Activated CD8-positive, alpha-beta memory T cell treated with anti-CD3 and anti-CD28 coated beads, Interleukin-2, amount 10 ng/mL, durations not matched to agents 7 days and 5 days (primary cell): ENCODE measurements around the gene VSTM2L. TPM values are rescaled to one million over a fixed set of nuclear protein-coding genes. Genes with fewer than 3 reads are reported as not detected.

ENCODE experiments used
- ATAC-seq: fragments of 150-1000 bp; cut with Tn5 transposase; one replicate; pipeline ENCODE4 v1.10.0; 2021; ENCODE audit warnings: moderate library complexity
- CTCF ChIA-PET: fragments of 350-600 bp; sonication (Branson Sonifier 250); formaldehyde crosslinking; loops from one replicate; lab custom pipeline; 2021; ENCODE audit warnings: antibody characterized with exemption; lab: Charles Lee
- DNase-seq: peaks from one replicate; pipeline ENCODE4 v3.0.0-alpha.2; 2020
- H3K27ac Mint-ChIP-seq: one replicate; pipeline ENCODE4 v1.8.0; 2021; ENCODE audit warnings: mild to moderate bottlenecking, mixed read lengths
- H3K27me3 Mint-ChIP-seq: one replicate; pipeline ENCODE4 v1.8.0; 2021; ENCODE audit warnings: mixed read lengths
- H3K36me3 Mint-ChIP-seq: one replicate; pipeline ENCODE4 v1.8.0; 2021; ENCODE audit warnings: mild to moderate bottlenecking, mixed read lengths
- H3K4me1 Mint-ChIP-seq: one replicate; pipeline ENCODE4 v1.8.0; 2021; ENCODE audit warnings: mixed read lengths
- H3K4me3 Mint-ChIP-seq: one replicate; pipeline ENCODE4 v1.8.0; 2021; ENCODE audit warnings: mild to moderate bottlenecking, moderate library complexity, mixed read lengths
- H3K9me3 Mint-ChIP-seq: one replicate; pipeline ENCODE4 v1.8.0; 2022; ENCODE audit warnings: low read depth, mixed read lengths
- total RNA-seq, 2 experiments: library from RNA; stranded (reverse); gene quantifications; one replicate each; pipeline ENCODE4 v1.2.3, GENCODE V29; 2021

Gene VSTM2L
- total RNA-seq, 2 experiments from 2014 or later, result 0.35 TPM; not detected in 1

GRCh38 chr20:37986044-37986858, 83.3 kb downstream of the VSTM2L start:
- no peak overlapping the region for H3K27ac Mint-ChIP-seq

GRCh38 chr20:37986873-37987601, 84.1 kb downstream of the VSTM2L start:
- DNase-seq (no peak), ATAC-seq (no peak)
- Mint-ChIP-seq H3K4me3 (no peak overlapping the region), H3K9me3 (no peaks in the 10 kb centered on the region), H3K27ac (no peak overlapping the region), H3K36me3 (peaks cover 24% of the 10 kb centered on the region), H3K4me1 (peaks cover 31% of the 10 kb centered on the region), H3K27me3 (no peaks in the 10 kb centered on the region)
- CTCF ChIA-PET, result no interaction called here

More at GRCh38 chr20:37986044-37986858, 83.3 kb downstream of the VSTM2L start:
- no peak overlapping the region for H3K4me3 Mint-ChIP-seq
- H3K36me3 Mint-ChIP-seq, result peaks cover 27% of the 10 kb centered on the region
- ATAC-seq (no peak), DNase-seq (no peak)
- H3K9me3 Mint-ChIP-seq, result no peaks in the 10 kb centered on the region
- H3K4me1 Mint-ChIP-seq, result peaks cover 24% of the 10 kb centered on the region
- no peaks in the 10 kb centered on the region for H3K27me3 Mint-ChIP-seq
- CTCF ChIA-PET, result no interaction called here

- Mint-ChIP-seq H3K27me3 (no peaks in the 10 kb centered on the region), H3K9me3 (no peaks in the 10 kb centered on the region), H3K36me3 (peaks cover 22% of the 10 kb centered on the region), H3K4me1 (peaks cover 35% of the 10 kb centered on the region), H3K27ac (no peak overlapping the region), H3K4me3 (no peak overlapping the region)
- ATAC-seq (no peak), DNase-seq (no peak)
- CTCF ChIA-PET, result interaction anchor here (1.0 kb wide), 1 partner anchor 85 kb away, joined by 4 read pairs; no protein-coding TSS in a partner anchor
These were observed 84.8 kb downstream of the VSTM2L start for GRCh38 chr20:37987602-37988290.

- DNase-seq (no peak), ATAC-seq (no peak)
- H3K4me1 Mint-ChIP-seq, result peaks cover 37% of the 10 kb centered on the region
- no peaks in the 10 kb centered on the region for H3K27me3 Mint-ChIP-seq
- H3K27ac Mint-ChIP-seq, result peak overlapping the region; percentile 7
- peaks cover 21% of the 10 kb centered on the region for H3K36me3 Mint-ChIP-seq
- H3K9me3 Mint-ChIP-seq, result no peaks in the 10 kb centered on the region
- CTCF ChIA-PET, result interaction anchor here (1.0 kb wide), 1 partner anchor 86 kb away, joined by 4 read pairs; no protein-coding TSS in a partner anchor
- no peak overlapping the region for H3K4me3 Mint-ChIP-seq
These were observed 85.5 kb downstream of the VSTM2L start for GRCh38 chr20:37988306-37988954.

- no peak for ATAC-seq
- H3K4me1 Mint-ChIP-seq, result peaks cover 37% of the 10 kb centered on the region
- DNase-seq, result no peak
- H3K9me3 Mint-ChIP-seq, result no peaks in the 10 kb centered on the region
- peaks cover 24% of the 10 kb centered on the region for H3K36me3 Mint-ChIP-seq
- no peaks in the 10 kb centered on the region for H3K27me3 Mint-ChIP-seq
- CTCF ChIA-PET, result interaction anchor here (0.6 kb wide), 1 partner anchor 66 kb away, joined by 3 read pairs; no protein-coding TSS in a partner anchor
- no peak overlapping the region for H3K4me3 Mint-ChIP-seq
- H3K27ac Mint-ChIP-seq, result peak overlapping the region; percentile 87
These were observed 86.8 kb downstream of the VSTM2L start for GRCh38 chr20:37989601-37990295.

GRCh38 chr20:37990571-37991151, 87.7 kb downstream of the VSTM2L start:
- CTCF ChIA-PET, result interaction anchor here (1.1 to 5.6 kb wide), 3 partner anchors 88 to 426 kb away, joined by 6 to 37 read pairs (median 8); no protein-coding TSS in a partner anchor
- Mint-ChIP-seq H3K27me3 (no peaks in the 10 kb centered on the region), H3K4me3 (peak overlapping the region; percentile 18), H3K4me1 (peaks cover 37% of the 10 kb centered on the region), H3K36me3 (peaks cover 28% of the 10 kb centered on the region), H3K27ac (peak overlapping the region; percentile 87), H3K9me3 (no peaks in the 10 kb centered on the region)
- DNase-seq, result peak; percentile 96
- ATAC-seq, result peak; percentile 89

- no peak for DNase-seq
- H3K36me3 Mint-ChIP-seq, result peaks cover 32% of the 10 kb centered on the region
- no peak for ATAC-seq
- no peaks in the 10 kb centered on the region for H3K9me3 Mint-ChIP-seq
- H3K27ac Mint-ChIP-seq, result peak overlapping the region; percentile 87
- no peak overlapping the region for H3K4me3 Mint-ChIP-seq
- peaks cover 37% of the 10 kb centered on the region for H3K4me1 Mint-ChIP-seq
- H3K27me3 Mint-ChIP-seq, result no peaks in the 10 kb centered on the region
- CTCF ChIA-PET, result interaction anchor here (0.7 to 5.6 kb wide), 5 partner anchors 8 to 427 kb away, joined by 3 to 37 read pairs (median 8); no protein-coding TSS in a partner anchor
These were observed 88.4 kb downstream of the VSTM2L start for GRCh38 chr20:37991157-37991866.

- peaks cover 33% of the 10 kb centered on the region for H3K36me3 Mint-ChIP-seq
- H3K27me3 Mint-ChIP-seq, result no peaks in the 10 kb centered on the region
- no peaks in the 10 kb centered on the region for H3K9me3 Mint-ChIP-seq
- H3K4me1 Mint-ChIP-seq, result peaks cover 37% of the 10 kb centered on the region
- H3K27ac Mint-ChIP-seq, result peak overlapping the region; percentile 87
- ATAC-seq, result no peak
- no peak overlapping the region for H3K4me3 Mint-ChIP-seq
- CTCF ChIA-PET, result interaction anchor here (0.7 to 5.6 kb wide), 5 partner anchors 9 to 427 kb away, joined by 3 to 37 read pairs (median 8); no protein-coding TSS in a partner anchor
- DNase-seq, result no peak
These were observed 89.0 kb downstream of the VSTM2L start for GRCh38 chr20:37991908-37992307.

- Mint-ChIP-seq H3K4me3 (no peak overlapping the region), H3K27ac (no peak overlapping the region), H3K27me3 (no peaks in the 10 kb centered on the region), H3K9me3 (no peaks in the 10 kb centered on the region), H3K4me1 (peaks cover 37% of the 10 kb centered on the region), H3K36me3 (peaks cover 39% of the 10 kb centered on the region)
- CTCF ChIA-PET, result interaction anchor here (0.6 to 5.6 kb wide), 15 partner anchors 14 to 897 kb away, joined by 3 to 37 read pairs (median 3); partner anchors contain the start of genes RBL1, RPRD1B and TTI1
- peak; percentile 43 for DNase-seq
- ATAC-seq, result no peak
These were observed 90.0 kb downstream of the VSTM2L start for GRCh38 chr20:37992802-37993409.

- Mint-ChIP-seq H3K9me3 (no peaks in the 10 kb centered on the region), H3K27ac (no peak overlapping the region), H3K27me3 (no peaks in the 10 kb centered on the region), H3K4me3 (no peak overlapping the region), H3K4me1 (peaks cover 30% of the 10 kb centered on the region), H3K36me3 (peaks cover 41% of the 10 kb centered on the region)
- CTCF ChIA-PET, result interaction anchor here (1.0 to 5.6 kb wide), 3 partner anchors 36 to 430 kb away, joined by 3 to 37 read pairs (median 3); no protein-coding TSS in a partner anchor
- ATAC-seq (no peak), DNase-seq (no peak)
These were observed 91.6 kb downstream of the VSTM2L start for GRCh38 chr20:37994512-37994911.
